Renal cortex interstitium (tissue), 11 donors: ENCODE data around the gene LHFPL2. TPM values are rescaled to one million over a fixed set of nuclear protein-coding genes. Genes with fewer than 3 reads are reported as not detected.

Experiments
- DNase-seq, 11 donors: peaks; one replicate each; pipeline ENCODE4 v3.0.0-alpha.2; 2013; ENCODE audit warnings: low read depth in 9 of 11, low spot score in 4 of 11; ENCODE audit errors: extremely low read depth in 1 of 11
- polyA plus RNA-seq, 3 donors: library from polyadenylated mRNA; unstranded; fragments of 120-200 nt; gene quantifications; one replicate each; pipeline ENCODE4 v1.2.1, GENCODE V29; 2013; ENCODE audit not compliant: insufficient read length in 3 of 3

Gene LHFPL2
- polyA plus RNA-seq, 3 donors, result 50.3 to 53.6 (median 50.3) TPM

DNA sequence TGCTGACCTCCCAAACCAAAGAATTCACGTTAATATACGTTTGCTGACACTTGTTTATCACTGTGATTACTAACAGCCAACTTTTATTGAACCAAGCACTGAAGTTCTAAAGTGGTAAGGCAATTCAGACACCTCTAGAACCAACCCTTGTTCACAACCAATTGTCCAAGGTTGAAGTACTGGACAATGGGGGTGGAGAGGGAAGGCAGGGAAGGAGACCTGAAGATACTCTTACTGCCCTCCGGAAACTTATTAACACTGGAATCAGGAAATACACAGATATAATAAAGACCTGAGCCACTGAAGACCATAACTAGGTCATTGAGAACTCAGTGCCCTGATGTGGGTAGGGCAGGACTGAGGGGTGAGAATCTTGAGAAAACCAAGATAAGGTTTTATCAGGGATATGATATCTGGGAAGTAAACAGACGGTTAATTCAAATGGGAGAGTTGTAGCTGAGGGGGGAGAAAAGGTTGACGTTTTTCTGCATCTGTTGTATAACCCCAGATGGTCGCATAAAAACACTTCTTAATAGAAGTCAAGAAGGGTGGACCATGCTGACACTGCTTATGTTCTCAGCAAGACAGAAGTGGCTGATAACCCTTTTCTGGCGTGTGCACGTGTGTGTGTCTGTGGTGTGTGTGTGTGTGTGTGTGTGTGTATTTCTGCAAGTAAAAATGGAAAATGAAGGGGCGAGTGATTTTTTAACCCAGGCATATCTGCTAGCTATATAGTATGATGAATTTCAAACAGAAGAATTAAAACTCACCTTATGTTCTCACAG lies 125.9 kb downstream of the LHFPL2 start:
- DNase-seq, result no peak

DNA sequence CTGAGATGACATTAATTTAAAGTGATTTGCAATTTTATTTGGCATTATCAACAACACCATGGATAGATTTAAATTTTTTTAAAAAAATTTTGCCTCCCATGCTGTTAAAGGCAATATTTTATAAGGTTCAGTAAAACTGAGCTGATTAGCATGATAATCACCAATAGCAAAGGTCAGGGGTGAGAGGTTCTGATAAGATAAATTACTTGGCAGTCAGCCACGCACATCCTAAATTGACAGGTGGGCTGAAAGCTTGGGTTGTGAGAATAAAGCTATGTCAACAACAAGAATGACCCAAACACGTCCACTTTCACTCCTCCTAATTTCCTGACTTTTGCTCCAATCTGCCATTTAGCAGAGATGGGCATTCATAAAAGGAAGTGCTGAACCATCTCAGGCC lies 127.1 kb downstream of the LHFPL2 start:
- no peak for DNase-seq

DNA sequence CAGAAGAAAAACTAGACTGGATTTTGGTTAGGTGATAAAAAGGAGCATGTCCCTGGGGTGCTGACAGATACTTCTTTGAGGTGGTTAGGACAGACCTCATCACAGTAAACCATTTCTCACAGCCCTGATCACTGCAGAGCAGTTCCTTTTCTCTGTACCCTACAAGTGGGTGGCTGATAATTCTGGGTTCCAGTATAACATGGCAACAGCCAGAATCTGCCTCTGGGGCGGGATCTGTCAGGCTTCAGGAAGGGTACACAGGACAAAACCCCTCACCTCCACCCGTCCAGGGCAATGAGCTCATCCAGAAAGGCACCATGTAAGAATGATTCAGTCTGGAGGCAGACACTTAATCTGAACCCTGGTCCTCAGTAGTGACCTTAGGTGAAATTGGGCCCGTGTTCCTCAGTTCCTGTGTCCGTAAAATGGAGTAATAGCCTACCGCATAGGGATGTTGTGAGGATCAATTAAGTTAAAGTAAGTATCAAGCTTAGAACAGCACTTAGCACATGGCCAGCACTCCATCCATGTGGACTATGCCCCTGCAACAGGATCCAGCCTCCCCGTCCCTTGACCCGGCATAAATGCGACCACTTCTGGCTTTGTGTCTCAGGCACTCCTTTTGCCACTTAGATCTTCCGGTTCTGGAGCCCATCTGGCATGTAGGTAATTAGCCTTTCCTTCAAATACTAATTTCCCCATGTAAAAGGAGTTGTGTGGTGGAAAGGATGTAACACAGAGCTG lies 129.2 kb downstream of the LHFPL2 start:
- DNase-seq, result no peak

DNA sequence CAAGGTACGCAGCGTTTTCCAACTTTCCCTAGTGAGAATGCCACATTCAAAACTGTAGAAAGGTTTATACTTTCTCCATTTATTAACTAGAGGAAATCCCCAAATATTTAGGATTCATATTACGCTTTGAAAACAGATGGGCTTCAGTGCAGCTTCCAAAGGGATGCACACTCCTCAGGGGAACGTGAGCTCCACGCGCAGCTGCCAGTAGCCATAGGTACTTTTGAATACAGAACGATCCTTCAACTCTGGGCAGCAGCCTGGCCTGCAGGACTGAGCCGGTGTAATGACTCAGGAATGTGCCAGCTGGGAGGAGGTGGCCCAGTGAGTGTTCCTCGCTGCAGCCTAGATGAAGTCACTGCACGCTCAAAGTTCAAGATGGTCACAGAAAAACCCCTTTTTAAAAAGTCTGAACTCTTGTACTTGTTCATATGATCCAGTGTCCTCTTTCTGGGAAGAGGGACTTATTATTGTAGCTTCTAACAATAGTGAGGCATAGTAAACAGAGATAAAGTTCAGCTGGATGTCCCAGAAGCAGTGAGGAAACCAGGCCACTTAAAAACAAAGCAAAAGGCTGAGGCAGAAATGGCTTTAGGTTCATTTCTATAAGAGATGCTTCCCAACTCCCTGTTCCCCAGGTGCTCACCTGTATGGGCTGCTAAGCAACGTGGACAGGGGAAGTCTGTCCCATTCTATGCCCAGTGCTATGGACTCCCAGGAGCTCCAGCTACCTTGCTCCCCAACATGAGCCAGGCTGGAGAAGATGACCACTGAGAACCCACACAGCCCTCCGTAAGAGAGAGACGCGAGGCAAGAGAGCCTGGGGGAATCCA lies 130.0 kb downstream of the LHFPL2 start:
- peak in 1 of 11 donors; percentile 64 for DNase-seq

DNA sequence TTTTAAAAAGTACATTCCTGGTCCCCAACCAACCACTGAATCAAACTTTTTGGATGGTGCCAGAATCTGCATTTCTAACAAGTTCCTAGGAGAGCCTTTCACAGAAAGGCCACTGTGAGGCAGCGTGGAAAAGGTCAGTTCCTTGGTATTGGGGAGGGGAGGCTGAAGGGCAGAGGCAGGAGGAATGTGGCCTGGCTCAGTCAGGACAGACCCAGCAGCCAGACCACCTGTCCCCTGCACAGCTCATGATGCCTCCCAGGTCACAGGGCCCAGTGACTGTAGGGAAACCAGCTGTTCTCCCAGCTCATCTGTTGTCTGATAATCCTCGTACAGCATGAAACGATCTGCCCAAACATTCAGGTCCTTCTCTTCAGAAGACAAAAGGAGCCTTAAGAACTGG lies 132.9 kb downstream of the LHFPL2 start:
- DNase-seq, result no peak

DNA sequence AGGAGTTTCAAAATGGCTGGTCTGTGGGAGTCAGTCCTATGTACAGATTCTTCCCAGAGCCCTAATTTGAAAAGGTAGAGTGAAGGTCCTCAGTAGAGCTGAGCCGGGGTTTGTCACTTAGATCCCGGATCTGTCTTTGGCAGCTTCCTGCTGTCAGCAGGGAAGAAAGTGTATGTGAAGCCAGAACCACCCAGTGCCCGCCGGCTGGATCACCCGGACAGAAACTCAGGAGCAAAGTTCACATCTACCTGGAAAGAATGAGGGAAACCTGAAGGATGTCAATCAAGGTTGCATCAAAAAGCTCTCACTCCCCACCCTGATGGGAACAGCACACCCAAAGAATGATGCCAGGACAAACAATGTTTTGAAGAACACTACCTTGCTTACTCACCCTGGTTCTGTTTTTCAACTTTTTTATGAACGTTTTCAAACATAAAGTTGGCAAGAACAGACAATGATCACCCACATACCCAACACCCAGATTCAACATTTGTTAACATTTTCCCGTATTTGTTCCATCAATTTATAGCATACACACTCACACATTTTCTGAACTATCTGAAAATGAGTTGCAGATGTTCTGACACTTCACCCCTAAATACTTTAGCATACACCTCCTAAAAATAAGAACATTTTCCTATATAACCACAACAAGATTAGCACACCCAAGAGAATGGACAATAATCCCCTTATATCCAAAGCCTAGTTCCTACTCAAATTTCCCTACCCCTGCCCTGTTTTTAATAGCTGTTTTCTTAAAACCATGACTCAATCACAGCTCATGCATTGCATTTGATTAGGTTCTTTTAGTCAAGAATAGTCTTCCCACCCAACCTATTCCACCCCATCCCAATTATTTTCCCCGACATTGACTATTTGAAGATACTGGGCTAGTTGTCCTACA lies 133.9 kb downstream of the LHFPL2 start:
- DNase-seq, result no peak

DNA sequence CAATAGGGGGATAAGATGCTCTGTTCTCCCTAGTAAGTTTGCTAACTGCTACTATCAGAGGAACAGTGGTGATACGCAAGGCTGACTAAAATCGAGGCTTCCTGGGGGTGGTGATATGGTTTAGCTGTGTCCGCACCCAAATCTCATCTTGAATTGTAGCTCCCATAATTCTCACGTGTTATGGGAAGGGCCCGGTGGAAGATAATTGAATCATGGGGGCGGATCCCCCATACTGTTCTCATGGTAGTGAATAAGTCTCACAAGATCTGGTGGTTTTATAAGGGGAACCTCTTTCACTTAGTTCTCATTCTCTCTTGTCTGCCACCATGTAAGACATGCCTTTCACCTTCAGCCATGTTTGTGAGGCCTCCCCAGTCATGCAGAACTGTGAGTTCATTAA lies 135.1 kb downstream of the LHFPL2 start:
- no peak for DNase-seq

DNA sequence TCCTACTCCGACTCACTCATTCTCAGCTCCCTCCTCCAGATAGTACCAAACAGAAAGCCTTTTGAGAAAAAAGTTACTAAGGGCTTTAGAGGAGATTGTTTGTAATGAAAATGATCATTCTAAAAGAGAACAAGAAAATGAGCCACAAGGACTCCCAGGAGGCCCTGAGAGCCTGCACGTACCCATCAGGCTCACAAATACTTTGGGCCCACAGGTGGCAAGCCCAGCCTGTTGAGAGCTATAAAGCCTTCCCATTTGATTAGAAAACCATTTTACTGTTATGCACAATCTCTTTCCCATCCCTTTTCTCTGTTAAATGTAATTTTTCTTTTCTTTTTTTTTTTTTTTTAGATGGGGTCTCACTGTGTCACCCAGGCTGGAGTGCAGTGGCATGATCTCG lies 136.1 kb downstream of the LHFPL2 start:
- no peak for DNase-seq

DNA sequence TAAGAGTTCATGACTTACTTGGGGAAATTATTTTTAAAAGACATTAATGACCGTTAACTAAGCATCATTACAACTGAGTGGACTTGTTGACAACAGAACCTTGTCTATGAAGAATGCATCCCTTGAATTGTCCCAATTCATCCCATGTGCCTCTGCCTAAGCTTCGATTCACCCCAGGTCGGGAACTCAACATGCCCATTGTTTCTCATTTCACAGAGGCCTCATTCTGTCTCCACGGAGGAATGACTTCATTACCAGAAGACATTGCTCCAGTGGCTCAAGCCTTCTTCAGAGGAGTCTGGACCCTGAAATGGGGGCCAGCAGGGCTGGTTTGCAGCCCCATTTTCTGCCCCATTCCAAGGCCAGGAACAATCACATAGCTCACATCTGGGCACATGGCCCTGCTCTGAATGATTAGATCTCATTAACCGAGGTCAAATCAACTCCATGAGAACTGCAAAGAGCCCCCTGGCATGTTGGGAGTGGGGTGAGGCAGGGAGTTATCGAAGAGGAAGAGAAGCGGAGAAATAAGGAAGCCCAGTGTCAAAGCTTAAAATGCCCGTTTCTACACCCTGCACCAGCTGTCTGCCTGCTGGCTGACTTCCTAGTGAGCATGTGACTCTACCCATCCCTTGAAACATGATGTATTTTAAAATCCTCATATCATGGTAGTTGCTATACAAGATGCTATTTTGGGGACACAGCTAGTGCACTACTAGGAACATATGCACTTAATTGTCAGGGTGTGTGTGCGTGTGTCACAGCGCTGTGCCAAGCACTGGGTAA lies 137.3 kb downstream of the LHFPL2 start:
- DNase-seq, result no peak

DNA sequence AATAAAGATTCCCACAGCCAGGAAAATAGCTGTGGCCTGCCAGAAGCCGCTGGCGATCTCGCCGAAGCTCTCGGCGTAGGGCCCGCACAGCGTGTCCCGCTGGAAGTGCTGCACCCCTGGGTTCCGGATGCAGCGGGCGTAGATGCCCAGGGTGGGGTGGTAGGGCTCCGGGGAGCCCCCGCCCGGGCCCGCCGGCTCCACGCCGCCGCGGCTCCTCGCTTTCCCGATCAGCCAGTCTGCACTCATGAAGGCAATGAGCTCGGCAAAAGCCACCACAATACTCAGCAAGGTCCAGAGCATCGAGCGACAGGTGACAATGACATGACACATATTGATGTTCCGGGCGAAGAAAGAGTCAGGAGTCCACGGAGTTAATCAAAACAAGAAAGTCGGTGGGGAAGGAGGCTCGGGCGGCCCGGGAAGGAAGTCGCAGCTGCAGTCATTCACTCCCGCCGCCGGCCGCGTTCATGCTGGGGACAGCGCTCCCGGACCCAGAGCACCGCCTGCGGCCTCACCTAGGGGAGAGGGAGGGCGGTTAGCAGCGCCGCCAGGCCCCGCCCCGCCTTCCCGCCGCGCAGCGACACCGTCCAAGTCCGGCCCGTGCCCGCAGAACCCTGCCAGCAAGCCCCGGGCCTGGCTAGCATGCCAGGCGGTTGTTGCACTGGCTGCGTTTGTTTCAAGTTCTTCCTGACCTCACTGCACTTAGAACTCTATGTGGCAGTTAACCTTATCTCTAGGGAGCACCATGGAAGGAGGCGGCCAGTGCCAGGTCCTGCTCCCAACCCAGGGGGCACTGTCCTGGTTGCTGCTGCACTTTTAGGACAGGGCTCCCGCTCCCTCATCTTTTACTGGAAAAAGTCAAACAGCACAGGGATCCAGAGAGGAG lies 138.4 kb downstream of the LHFPL2 start:
- DNase-seq, result peak in 1 of 11 donors; percentile 45

DNA sequence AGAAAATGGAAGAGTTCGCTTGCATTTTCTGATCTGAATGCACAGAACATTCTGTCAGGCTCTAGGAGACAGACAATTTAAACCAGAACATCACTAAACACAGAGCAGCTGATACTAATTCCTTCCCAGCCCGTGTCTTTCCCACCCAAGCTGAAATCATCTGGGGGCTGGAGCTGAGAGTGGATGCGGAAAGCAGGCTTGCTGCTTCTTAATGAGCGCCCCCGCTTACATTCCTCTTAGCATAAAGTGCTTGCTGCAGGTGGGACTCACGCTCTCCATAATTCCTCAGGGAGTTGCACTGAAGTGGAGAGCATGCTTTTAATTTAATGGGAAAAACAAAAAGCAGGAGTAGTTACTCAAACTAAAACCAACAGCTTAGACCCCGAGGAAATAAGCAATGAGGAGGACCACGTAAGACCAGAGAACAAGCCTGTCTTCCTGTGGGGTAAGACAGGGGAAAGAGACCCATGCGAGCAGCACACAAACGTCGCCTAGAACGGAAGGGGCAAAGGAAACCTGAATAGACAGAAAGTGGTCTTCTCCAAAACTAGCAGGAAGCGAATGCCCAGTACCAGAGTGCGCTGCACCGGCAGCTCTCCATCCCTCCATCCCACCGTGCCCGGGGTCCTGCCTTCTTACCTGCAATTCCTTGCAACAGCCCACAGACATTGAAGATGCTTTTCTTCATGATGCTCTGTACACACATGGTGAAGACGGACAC lies 139.3 kb downstream of the LHFPL2 start:
- no peak for DNase-seq

DNA sequence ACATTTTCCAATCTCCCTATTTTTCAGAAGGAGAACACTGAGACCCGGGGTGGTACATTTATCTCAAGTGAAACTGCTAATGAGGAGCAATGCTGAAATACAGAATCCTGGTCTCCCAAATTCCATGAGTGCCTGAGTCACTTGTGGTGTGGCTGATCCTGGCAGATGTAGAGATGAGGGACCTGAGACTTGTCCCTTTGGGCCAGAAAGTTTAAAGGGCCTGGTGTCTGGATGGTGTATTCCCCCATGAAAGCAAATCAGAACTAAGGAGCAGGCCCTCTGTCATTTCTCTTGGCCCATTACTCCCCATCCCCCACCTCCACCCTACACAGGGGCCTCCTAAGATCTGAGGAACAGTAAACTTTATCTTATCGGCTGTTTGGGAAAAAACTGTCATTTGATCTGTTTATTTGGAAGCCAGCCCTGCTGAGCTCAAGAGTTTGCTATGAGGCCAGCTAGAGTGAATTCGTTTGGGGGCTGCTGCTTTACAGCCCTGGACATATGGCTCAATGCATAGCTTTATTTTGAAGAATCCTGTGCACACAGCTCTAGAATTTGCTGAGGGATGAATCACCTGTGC lies 140.3 kb downstream of the LHFPL2 start:
- peak in 4 of 11 donors; percentile 33 to 55 (median 46) for DNase-seq

DNA sequence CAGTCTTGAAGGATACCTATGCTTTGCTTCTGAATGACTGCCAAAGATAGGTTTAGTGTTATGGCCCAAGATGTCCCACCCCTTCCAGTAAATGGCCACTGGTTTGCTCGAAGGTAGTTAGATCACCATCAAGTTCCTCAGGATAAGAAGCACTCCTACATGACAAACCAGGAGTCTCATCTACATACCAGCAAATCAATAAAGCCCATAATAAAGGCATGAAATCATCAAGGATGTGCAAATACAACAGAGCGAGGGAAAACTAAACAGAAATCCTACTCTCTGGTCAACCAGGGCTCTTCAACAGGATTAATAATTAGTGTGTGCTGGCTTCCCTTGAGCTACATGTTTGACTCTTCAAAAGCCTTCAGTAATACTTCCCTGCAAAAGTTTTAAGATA lies 141.0 kb downstream of the LHFPL2 start:
- DNase-seq, result no peak

DNA sequence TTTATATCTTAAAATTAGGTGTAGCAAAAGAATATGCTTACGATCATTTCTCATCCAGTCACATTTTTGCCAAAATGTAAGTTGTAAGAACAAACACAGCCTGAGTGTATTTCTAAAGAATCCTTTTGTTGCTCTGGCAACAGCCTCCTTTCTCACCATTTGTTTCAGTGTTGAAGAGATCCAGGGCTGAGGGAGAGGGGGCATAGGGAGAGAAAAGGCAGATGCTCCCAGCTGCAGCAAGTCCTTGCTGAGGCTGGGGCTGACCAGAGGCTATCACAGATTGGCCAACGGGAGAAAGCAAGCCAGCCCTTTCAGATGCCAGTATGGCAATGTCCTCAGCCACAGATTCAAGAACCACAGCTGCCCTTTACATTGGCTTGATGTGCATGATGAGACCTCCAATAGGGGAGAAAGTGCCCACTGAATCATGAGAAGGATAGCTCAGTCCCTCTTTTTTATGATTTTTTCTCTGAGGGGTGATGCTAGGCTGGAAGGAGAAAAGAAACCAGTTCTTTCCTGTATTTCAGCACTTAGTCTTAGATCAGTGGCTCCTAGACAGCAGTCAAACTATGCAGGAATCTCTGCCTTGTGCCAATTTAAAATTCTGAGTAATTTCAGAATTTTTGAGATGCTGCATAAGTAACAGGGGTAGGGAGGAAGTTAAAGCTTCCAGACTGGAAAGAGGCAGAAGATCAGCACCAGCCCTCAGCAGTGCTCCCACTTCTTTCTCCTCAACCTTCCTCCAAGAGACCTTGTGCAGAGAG lies 142.1 kb downstream of the LHFPL2 start:
- no peak for DNase-seq

DNA sequence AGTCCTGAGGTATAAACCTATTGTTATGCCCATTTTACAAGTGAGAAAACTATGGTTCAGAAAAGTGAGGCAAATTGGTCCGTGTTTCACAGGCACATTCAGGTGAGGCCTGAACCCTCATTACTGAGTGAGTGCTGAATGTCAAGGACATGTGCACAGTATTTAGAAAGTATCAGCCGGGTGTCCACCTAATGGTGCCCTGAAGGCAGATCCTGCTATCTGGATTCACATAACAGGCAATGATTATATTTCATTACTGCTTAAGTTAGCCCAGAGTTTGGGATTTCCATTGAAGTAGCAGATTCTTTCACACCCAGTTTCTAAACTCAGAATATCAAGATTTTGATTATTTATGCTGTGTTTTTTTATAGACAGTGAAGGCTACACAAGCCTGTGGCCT lies 142.7 kb downstream of the LHFPL2 start:
- DNase-seq, result no peak
